Activated CD8-positive, alpha-beta memory T cell treated with anti-CD3 and anti-CD28 coated beads, Interleukin-2, amount 50 U/mL, for 1 hour (primary cell): ENCODE data around the gene CTSW.

Source experiments
- DNase-seq: peaks from one replicate; pipeline ENCODE4 v3.0.0-alpha.2; 2020; ENCODE audit errors: extremely low read depth

The CTSW gene

DNA sequence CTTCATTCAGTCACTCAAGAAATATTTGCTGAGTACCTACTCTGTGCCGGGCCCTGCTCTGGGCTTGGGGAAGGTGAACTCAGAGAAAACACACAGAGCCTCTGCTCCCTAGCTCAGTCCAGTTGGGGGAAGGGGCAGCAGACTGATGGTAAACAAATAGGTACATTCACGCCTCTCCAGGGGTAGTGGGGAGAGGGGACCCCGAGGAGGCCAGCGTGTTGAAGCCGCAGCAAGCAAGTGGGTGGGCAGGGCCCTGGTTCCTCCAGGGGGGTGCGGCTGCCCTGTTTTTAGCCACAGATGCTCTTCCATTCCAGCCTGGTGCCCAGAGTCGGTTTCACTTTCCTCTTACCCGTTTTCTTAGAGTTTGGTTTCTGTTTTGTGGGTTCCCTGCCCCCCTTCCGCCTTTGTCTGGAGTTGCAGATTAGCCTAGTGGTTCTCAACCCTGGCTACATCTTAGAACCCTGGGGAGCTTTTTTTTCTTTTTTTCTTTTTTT, 48.3 kb downstream of the CTSW start:
- peak; percentile 47 for DNase-seq

DNA sequence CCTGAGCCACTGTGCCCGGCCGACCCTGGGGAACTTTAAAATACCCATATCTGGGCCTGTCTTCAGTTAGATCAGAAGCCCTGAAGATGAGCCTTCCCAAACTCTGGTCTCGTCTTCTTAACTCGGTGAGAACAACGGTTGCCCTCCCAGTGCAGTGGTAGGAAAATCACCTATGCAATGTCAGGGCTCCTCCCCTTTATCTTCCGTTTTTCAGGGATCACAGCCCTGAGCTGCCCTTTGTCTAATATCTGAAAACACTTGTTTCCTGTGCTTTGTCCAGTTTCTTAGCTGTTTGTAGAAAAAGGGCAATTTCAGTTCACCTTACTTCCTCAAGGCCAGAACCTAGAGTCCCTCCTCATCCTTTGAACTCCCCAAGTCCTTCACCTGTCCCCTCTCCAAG, 49.0 kb downstream of the CTSW start:
- DNase-seq: no peak

DNA sequence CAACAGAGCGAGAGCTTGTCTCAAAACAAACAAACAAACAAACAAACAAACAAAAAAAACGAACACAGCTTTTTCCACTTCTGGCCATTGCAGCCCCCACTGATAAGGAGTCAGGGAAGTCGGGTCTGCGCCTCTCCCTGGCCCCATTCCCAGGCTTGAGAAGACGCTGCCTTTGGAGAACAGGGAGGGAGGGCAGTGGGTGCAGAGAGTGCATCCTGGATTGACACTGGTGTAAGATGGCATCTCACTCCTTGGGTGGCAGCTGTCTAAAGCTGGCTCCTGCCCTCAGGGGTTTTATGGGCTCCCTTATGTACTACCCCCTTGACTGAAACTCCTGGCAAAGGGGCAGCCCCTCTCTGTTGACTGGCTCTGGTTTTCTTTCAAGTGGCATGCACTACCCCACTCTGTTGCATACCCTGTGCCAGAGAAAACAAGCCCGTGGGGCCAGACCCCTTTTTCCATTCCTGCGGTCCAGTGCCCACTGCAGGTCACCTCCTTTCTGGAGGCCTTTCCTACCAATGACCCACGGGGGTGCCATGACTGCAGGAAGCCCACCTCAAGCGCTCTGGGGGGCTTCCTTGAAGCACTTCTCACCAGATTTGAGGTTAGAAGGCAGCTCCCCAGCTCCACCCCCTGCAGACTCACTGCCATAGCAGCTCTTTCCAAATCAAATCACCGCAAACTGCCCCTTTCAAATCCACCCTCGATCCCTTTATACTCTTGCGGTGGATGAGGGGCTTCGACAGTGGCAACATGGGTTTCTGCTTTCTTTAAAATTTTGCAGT, 52.3 kb downstream of the CTSW start:
- DNase-seq: no peak

DNA sequence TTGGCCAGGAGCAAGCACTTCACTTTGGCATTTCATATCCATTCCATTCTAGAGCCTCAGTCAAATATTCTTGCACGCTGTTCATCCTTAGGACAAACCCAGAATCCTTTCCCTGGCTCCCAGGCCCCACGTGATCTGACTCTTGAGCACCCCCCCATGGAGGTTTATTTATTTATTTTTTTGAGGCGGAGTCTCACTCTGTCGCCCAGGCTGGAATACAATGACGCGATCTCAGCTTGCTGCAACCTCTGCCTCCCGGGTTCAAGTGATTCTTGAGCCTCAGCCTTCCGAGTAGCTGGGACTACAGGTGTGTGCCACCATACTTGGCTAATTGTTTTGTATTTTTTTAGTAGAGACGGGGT, 52.9 kb downstream of the CTSW start:
- DNase-seq: no peak
